ENCODE measurements around the gene RAI1.
"Not testable (repeated sequence)": the region's sequence is repeated elsewhere in the genome, so short reads cannot be mapped to it uniquely, and the experiment has no call there.

Gene RAI1

GRCh38 chr17:17681744-17682292 is 560 bp downstream of the RAI1 start:
- peak; percentile 39 for DNase-seq

- DNase-seq, result peak; percentile 63
Observed at GRCh38 chr17:17682293-17682736, 1.1 kb downstream of the RAI1 start.

- DNase-seq, result peak; percentile 86
Observed at GRCh38 chr17:17682737-17683680, 1.8 kb downstream of the RAI1 start.

- DNase-seq, result peak; percentile 36
Observed at GRCh38 chr17:17683710-17684365, 2.6 kb downstream of the RAI1 start.

- no peak for DNase-seq
Observed at GRCh38 chr17:17684906-17685774, 3.9 kb downstream of the RAI1 start.

- peak; percentile 90 for DNase-seq
Observed at GRCh38 chr17:17685775-17686291, 4.6 kb downstream of the RAI1 start.

GRCh38 chr17:17689312-17689711 is 8.1 kb downstream of the RAI1 start:
- DNase-seq, result no peak

GRCh38 chr17:17690233-17690632 is 9.0 kb downstream of the RAI1 start:
- not testable (repeated sequence) for DNase-seq

- no peak for DNase-seq
Observed at GRCh38 chr17:17691468-17692263, 10.4 kb downstream of the RAI1 start.

- DNase-seq, result no peak
Observed at GRCh38 chr17:17692353-17693252, 11.3 kb downstream of the RAI1 start.

- no peak for DNase-seq
Observed at GRCh38 chr17:17693253-17694168, 12.3 kb downstream of the RAI1 start.

- DNase-seq, result peak; percentile 73
Observed at GRCh38 chr17:17694169-17695081, 13.2 kb downstream of the RAI1 start.

- no peak for DNase-seq
Observed at GRCh38 chr17:17696085-17696484, 14.8 kb downstream of the RAI1 start.

- DNase-seq, result no peak
Observed at GRCh38 chr17:17696882-17697633, 15.8 kb downstream of the RAI1 start.

- DNase-seq, result no peak
Observed at GRCh38 chr17:17698371-17698770, 17.1 kb downstream of the RAI1 start.

- peak; percentile 45 for DNase-seq
Observed at GRCh38 chr17:17698869-17699351, 17.7 kb downstream of the RAI1 start.

- DNase-seq, result no peak
Observed at GRCh38 chr17:17699491-17699890, 18.2 kb downstream of the RAI1 start.
